Ovary (tissue), 9 donors: Measurements from ENCODE around the gene APBB1IP. TPM values are rescaled to one million over a fixed set of nuclear protein-coding genes. Genes with fewer than 3 reads are reported as not detected.

Experiments used
- DNase-seq, 5 donors: peaks; one replicate each; pipeline ENCODE4 v3.0.0-alpha.2; 2019 to 2020
- H3K27ac ChIP-seq, 2 donors: fragments of 200-600 bp; one replicate each; pipeline versions ENCODE4 v1.5.1 to v1.8.0; 2019 to 2022
- H3K27me3 ChIP-seq: fragments of 200-600 bp; one replicate; pipeline ENCODE4 v1.8.0; 2022
- H3K36me3 ChIP-seq: fragments of 200-600 bp; sonication (generic); one replicate; pipeline ENCODE4 v1.5.1; 2019
- H3K4me1 ChIP-seq: one replicate; pipeline ENCODE4 v1.8.1; 2013; ENCODE audit warnings: mild to moderate bottlenecking, moderate library complexity; ENCODE audit not compliant: insufficient read depth
- H3K4me3 ChIP-seq: fragments of 200-600 bp; sonication (generic); one replicate; pipeline ENCODE4 v1.5.1; 2017
- H3K9me3 ChIP-seq, 2 donors: fragments of 200-600 bp in 1 of 2; sonication (generic) in 1 of 2; one replicate each; pipeline versions ENCODE4 v1.5.1 to v1.8.1; 2013 to 2019; ENCODE audit warnings: mild to moderate bottlenecking in 1 of 2, moderate library complexity in 1 of 2
- CTCF ChIP-seq, 3 donors: fragments of 450-650 bp in 2 of 3; fragments of 200-600 bp in 1 of 3; IDR thresholded peaks; one replicate each; pipeline versions ENCODE4 v1.5.1 to v1.8.0; 2016 to 2022; ENCODE audit warnings: antibody characterized with exemption in 3 of 3, mild to moderate bottlenecking in 1 of 3
- EP300 ChIP-seq: sonication (generic); formaldehyde crosslinking; IDR thresholded peaks from one replicate; pipeline ENCODE4 v1.6.1; 2017; ENCODE audit warnings: antibody characterized with exemption
- POLR2A ChIP-seq: fragments of 450-650 bp; IDR thresholded peaks from one replicate; pipeline ENCODE4 v1.6.1; 2017; ENCODE audit warnings: antibody characterized with exemption, mild to moderate bottlenecking, moderate library complexity
- WGBS, 3 donors: extraction: QIAGEN DNeasy Blood & Tissue Kit in 1 of 3; methylation state at CpG; one replicate each; pipeline versions ENCODE4 v1.1.5 to v1.1.7; 2013 to 2017; 5-methylcytosine and 5-hydroxymethylcytosine counted together
- intact Hi-C, 4 donors: fragments of 100-400 bp; cut with DNase I; formaldehyde crosslinking; loops; one replicate each; pipeline versions ENCODE4 v1.11.0 to v1.15.1; 2022 to 2023
- polyA plus RNA-seq, 2 donors: library from polyadenylated mRNA; stranded (reverse); fragments of 200-250 nt in 1 of 2; fragments of 350-450 nt in 1 of 2; fragmentation: Illumina TruSeq in 1 of 2; extraction: RNeasy Lipid Tissue Mini Kit (QIAGEN cat#74804) in 1 of 2; gene quantifications; one replicate each; pipeline ENCODE4 v1.2.3, GENCODE V29; 2013 to 2014
- total RNA-seq, 7 donors: library from RNA; depleted of rRNA in 2 of 7; stranded (reverse); fragments of >200 nt in 2 of 7; fragmentation: NEBNext Ultra II Directional in 3 of 7; extraction: Animal tissue kit (Norgen Biotek cat#: 25700) in 3 of 7; gene quantifications; one replicate each; pipeline versions ENCODE4 v1.1.0 to v1.2.4, GENCODE V29; 2016 to 2023
- donor health status: DM: no; HTN: no; CAD: no; lungs with moderate emphysema.
- donor health status: DM: no; HTN: no; CAD: no.
- donor health status: Bipolar disorder and iron deficiency.
- donor health status: DM: yes; HTN: yes; CAD: no.
- donor health status: DM: no; HTN: no; CAD: no.
- donor health status: DM: yes; HTN: yes; CAD: no.

The APBB1IP gene
- total and polyA plus RNA-seq, 9 donors, result 0.64 to 10.2 (median 1.8) TPM

DNA sequence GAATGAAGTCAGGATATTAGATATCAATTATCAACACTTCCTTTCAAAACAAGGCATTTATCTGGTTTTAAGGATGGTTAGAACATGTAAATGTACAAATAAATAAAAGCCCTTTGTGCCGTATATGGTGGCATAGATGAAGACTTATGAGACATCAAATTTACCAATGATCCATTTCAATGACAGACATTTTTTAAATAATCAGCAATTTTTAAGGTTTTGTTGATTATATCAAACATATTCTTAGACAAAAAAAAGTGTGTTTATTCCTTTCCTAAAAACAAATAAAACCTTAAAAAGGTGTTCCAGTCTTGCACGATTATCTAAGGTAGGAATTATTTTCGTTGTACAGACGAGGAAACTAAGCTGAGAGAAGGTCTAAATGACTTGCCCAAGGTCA, 13.8 kb downstream of the APBB1IP start:
- 6 to 30% (median 11%) methylated on average over 4 of the region's 4 CpGs for WGBS, 3 donors

DNA sequence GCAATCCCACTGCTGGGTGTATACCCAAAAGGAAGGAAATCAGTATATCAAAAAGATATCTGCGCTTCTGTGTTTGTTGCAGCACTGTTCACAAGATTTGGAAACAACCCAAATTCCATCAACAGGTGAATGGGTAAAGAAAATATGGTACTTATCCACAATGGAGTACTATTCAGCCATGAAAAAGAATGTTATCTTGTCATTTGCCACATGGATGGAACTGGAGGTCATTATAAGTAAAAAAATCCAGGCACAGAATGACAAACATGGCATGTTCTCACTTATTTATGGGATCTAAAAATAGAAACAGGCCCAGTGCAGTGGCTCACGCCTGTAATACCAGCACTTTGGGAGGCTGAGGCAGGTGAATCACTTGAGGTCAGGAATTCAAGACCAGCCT, 15.7 kb downstream of the APBB1IP start:
- Histone ChIP-seq H3K36me3 (no peaks in the 10 kb centered on the region), H3K4me1 (no peaks in the 10 kb centered on the region), H3K27ac (no peak overlapping the region), H3K9me3 (no peaks in the 10 kb centered on the region), H3K27me3 (no peaks in the 10 kb centered on the region), H3K4me3 (no peak overlapping the region)
- TF ChIP-seq CTCF (IDR thresholded peaks at IDR 0.05), result no peak
- no peak for TF ChIP-seq EP300
- no peak for TF ChIP-seq POLR2A
- intact Hi-C loops, result no loop called here
- no peak for DNase-seq
- 56 to 73% (median 58%) methylated on average over 2 of the region's 2 CpGs for WGBS, 3 donors

More for the DNA sequence above, 13.8 kb downstream of the APBB1IP start:
- Histone ChIP-seq H3K9me3 (no peaks in the 10 kb centered on the region), H3K4me3 (no peak overlapping the region), H3K4me1 (no peaks in the 10 kb centered on the region), H3K27me3 (no peaks in the 10 kb centered on the region), H3K27ac (no peak overlapping the region), H3K36me3 (no peaks in the 10 kb centered on the region)
- TF ChIP-seq POLR2A, result no peak
- TF ChIP-seq EP300, result no peak
- no peak for TF ChIP-seq CTCF (IDR thresholded peaks at IDR 0.05)
- DNase-seq, result no peak
- intact Hi-C loops, result no loop called here

DNA sequence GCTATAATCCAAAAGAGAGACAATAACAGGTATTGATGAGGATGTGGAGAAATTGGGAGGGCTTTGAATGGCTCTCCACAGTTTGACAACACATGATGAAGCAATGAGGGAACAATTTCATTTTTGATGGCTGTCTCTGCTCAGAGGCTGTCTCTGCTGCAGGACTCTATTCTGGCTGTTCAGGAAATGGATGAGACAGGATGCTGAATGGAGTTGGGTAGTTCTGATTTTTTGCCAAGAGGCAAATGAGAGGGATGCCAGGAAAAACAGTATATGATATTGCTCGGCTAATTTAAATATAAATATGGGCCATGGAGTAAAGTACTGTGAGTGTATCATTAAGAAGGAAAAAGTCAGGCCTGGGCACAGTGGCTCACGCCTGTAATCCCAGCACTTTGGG, 16.8 kb downstream of the APBB1IP start:
- Histone ChIP-seq H3K36me3 (no peaks in the 10 kb centered on the region), H3K27me3 (no peaks in the 10 kb centered on the region), H3K4me1 (no peaks in the 10 kb centered on the region), H3K4me3 (no peak overlapping the region), H3K27ac (no peak overlapping the region), H3K9me3 (no peaks in the 10 kb centered on the region)
- intact Hi-C loops, result no loop called here
- WGBS, 3 donors, result 68 to 86% (median 72%) methylated on average over 2 of the region's 2 CpGs
- TF ChIP-seq EP300, result no peak
- TF ChIP-seq CTCF (IDR thresholded peaks at IDR 0.05), result no peak
- no peak for TF ChIP-seq POLR2A
- DNase-seq, result no peak

GRCh38 chr10:26455567-26456315, 17.6 kb downstream of the APBB1IP start:
- 77 to 81% (median 79%) methylated on average over 7 of the region's 7 CpGs for WGBS, 3 donors
- no peak for DNase-seq
- intact Hi-C loops, result no loop called here

More at GRCh38 chr10:26455567-26456315, 17.6 kb downstream of the APBB1IP start:
- Histone ChIP-seq H3K27me3 (no peaks in the 10 kb centered on the region), H3K27ac (no peak overlapping the region), H3K4me3 (no peak overlapping the region), H3K4me1 (no peaks in the 10 kb centered on the region), H3K9me3 (no peaks in the 10 kb centered on the region), H3K36me3 (no peaks in the 10 kb centered on the region)
- TF ChIP-seq EP300, result no peak
- no peak for TF ChIP-seq CTCF (IDR thresholded peaks at IDR 0.05)
- no peak for TF ChIP-seq POLR2A
